Measurements from ENCODE around the gene EEIG2. TPM values are rescaled to one million over a fixed set of nuclear protein-coding genes. Genes with fewer than 3 reads are reported as not detected.
A peak's percentile ranks its signal among the peaks of the same experiment; 100 is the strongest.
"Not testable (repeated sequence)": the region's sequence is repeated elsewhere in the genome, so short reads cannot be mapped to it uniquely, and the experiment has no call there.

EEIG2 gene
- total RNA-seq: 14.3 TPM
- 1 to 10 TPM in 2 of 4 donors, under 1 TPM in 2; 0.43 to 2.0 (median 1.3) TPM for polyA plus RNA-seq

- ATAC-seq (ENCODE audit: low read depth in 2 of 2): peak; percentile 90 to 92
Observed at GRCh38 chr1:108559215-108560186, at the start of gene EEIG2. Gene EEIG2 (plus strand): TSS chr1:108560100. CDS start chr1:108560429, 329 bp downstream.

DNA sequence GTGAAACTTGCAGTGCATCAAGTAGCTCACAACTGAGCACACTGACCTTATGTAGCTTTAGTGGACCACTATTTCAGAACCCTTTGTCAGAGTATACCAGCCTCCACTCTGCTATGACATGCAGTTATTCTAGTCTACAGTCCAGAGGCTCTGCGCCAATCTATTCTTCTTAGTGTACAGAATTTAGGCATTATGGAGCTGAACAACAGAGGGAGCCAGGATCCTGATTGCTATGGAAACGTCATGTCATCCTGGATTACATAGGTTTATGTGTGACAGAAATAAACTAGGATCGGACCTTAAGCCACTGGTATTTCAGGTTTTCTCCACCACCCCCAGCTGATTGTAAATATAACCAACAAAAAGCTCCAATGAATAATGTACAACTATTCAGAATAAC lies 48.1 kb upstream of the EEIG2 start:
- Histone ChIP-seq H3K27ac (ENCODE audit: insufficient read depth, low read length, poor library complexity, severe bottlenecking) (no peak overlapping the region), H3K4me1 (ENCODE audit: control insufficient read depth, insufficient read depth, low read length, poor library complexity, severe bottlenecking) (no peaks in the 10 kb centered on the region), H3K27me3 (ENCODE audit: control insufficient read depth, insufficient read depth, low read length) (peaks cover 15% of the 10 kb centered on the region), H3K4me3 (ENCODE audit: low read depth, low read length) (no peak overlapping the region), H3K9me3 (ENCODE audit: control insufficient read depth in 2 of 2, low read length in 2 of 2) (peaks cover 7 to 11% of the 10 kb centered on the region in 2 experiments), H3K36me3 (ENCODE audit: control insufficient read depth, insufficient read depth, low read length) (no peaks in the 10 kb centered on the region)
- no peaks in the 10 kb centered on the region for H3K4me1 Mint-ChIP-seq
- ATAC-seq (ENCODE audit: low read depth in 2 of 2): no peak
- no peaks in the 10 kb centered on the region for H3K36me3 Mint-ChIP-seq
- no peak for DNase-seq
- H3K27ac Mint-ChIP-seq: no peak overlapping the region
- peaks cover 26% of the 10 kb centered on the region for H3K27me3 Mint-ChIP-seq
- peaks cover 0 to 10% (median 0%) of the 10 kb centered on the region in 7 donors for H3K9me3 Mint-ChIP-seq
- no peak overlapping the region for H3K4me3 Mint-ChIP-seq

More at GRCh38 chr1:108559215-108560186, at the start of gene EEIG2:
- H3K27me3 Mint-ChIP-seq: peaks cover 5% of the 10 kb centered on the region
- peak within 1 kb of the TSS; percentile 94 for H3K4me3 ChIP-seq (ENCODE audit: low read depth, low read length)
- H3K4me1 ChIP-seq (ENCODE audit: control insufficient read depth, insufficient read depth, low read length, poor library complexity, severe bottlenecking): peaks cover 36% of the 10 kb centered on the region
- no peaks in the 10 kb centered on the region for H3K27me3 ChIP-seq (ENCODE audit: control insufficient read depth, insufficient read depth, low read length)
- peak; percentile 83 to 94 (median 89) for DNase-seq
- H3K4me3 Mint-ChIP-seq: peak within 1 kb of the TSS; percentile 93 to 99 (median 96)
- H3K4me1 Mint-ChIP-seq: peaks cover 16 to 44% (median 31%) of the 10 kb centered on the region in 4 donors
- no peaks in the 10 kb centered on the region for H3K9me3 Mint-ChIP-seq
- H3K27ac Mint-ChIP-seq: peak within 1 kb of the TSS; percentile 57 to 91 (median 88)
- H3K36me3 Mint-ChIP-seq: no peaks in the 10 kb centered on the region
- H3K36me3 ChIP-seq (ENCODE audit: control insufficient read depth, insufficient read depth, low read length): no peaks in the 10 kb centered on the region
- H3K9me3 ChIP-seq (ENCODE audit: control insufficient read depth in 2 of 2, low read length in 2 of 2): no peaks in the 10 kb centered on the region
- peak within 1 kb of the TSS; percentile 74 for H3K27ac ChIP-seq (ENCODE audit: insufficient read depth, low read length, poor library complexity, severe bottlenecking)

DNA sequence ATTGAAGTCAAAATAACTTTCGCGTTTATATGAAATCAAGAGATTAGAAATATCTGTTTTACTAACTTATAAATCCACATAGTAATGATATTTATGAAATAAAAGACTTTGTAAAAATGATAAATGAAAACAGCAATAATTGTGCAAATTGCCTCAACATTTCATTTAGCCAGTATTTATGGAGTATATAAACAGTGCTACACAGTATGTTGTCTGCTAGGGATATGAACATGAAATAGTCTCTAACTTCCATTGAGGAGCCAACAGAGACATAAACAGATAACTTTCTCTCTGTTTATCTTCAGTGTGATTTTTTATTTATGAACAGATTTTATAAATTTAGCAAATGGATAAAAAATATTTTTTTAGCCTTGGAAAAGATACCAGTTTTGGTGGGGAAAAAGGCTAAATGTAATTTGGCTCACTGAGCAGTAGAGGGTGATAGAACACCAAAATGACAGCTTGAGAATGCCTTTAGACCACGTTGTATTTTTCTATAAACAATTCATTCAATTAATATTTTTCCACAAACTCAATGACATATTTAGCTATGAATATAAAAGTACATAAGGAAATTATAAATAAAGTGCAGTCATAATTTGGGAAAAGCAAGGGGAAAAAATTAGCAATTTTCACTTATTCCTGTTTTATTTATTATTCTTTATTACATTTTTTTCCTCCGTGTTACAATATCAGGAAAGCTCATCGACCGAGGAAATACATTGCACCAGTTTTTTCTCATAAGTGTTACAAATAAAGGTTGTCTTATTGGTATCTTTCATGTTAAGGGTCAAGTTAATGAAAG lies 47.5 kb upstream of the EEIG2 start:
- Histone ChIP-seq H3K4me3 (ENCODE audit: low read depth, low read length) (no peak overlapping the region), H3K36me3 (ENCODE audit: control insufficient read depth, insufficient read depth, low read length) (no peaks in the 10 kb centered on the region), H3K9me3 (ENCODE audit: control insufficient read depth in 2 of 2, low read length in 2 of 2) (peaks cover 7 to 11% of the 10 kb centered on the region in 2 experiments), H3K4me1 (ENCODE audit: control insufficient read depth, insufficient read depth, low read length, poor library complexity, severe bottlenecking) (no peaks in the 10 kb centered on the region), H3K27me3 (ENCODE audit: control insufficient read depth, insufficient read depth, low read length) (peaks cover 13% of the 10 kb centered on the region), H3K27ac (ENCODE audit: insufficient read depth, low read length, poor library complexity, severe bottlenecking) (no peak overlapping the region)
- ATAC-seq (ENCODE audit: low read depth in 2 of 2) (peak; percentile 55 to 62), DNase-seq (peak in 2 of 3 donors; percentile 51 to 58)
- Mint-ChIP-seq H3K4me1 (no peaks in the 10 kb centered on the region), H3K9me3 (peaks cover 0 to 10% (median 0%) of the 10 kb centered on the region in 7 donors), H3K4me3 (no peak overlapping the region), H3K27ac (no peak overlapping the region), H3K36me3 (no peaks in the 10 kb centered on the region), H3K27me3 (peaks cover 30% of the 10 kb centered on the region)

GRCh38 chr1:108513044-108513415 lies 46.9 kb upstream of the EEIG2 start:
- Mint-ChIP-seq H3K27me3 (peaks cover 26% of the 10 kb centered on the region), H3K9me3 (peaks cover 0 to 10% (median 0%) of the 10 kb centered on the region in 7 donors), H3K4me3 (no peak overlapping the region), H3K27ac (no peak overlapping the region), H3K36me3 (no peaks in the 10 kb centered on the region), H3K4me1 (no peaks in the 10 kb centered on the region)
- ATAC-seq (ENCODE audit: low read depth in 2 of 2): no peak
- Histone ChIP-seq H3K27ac (ENCODE audit: insufficient read depth, low read length, poor library complexity, severe bottlenecking) (no peak overlapping the region), H3K4me3 (ENCODE audit: low read depth, low read length) (no peak overlapping the region), H3K9me3 (ENCODE audit: control insufficient read depth in 2 of 2, low read length in 2 of 2) (peaks cover 7 to 11% of the 10 kb centered on the region in 2 experiments), H3K36me3 (ENCODE audit: control insufficient read depth, insufficient read depth, low read length) (no peaks in the 10 kb centered on the region), H3K27me3 (ENCODE audit: control insufficient read depth, insufficient read depth, low read length) (peaks cover 9% of the 10 kb centered on the region), H3K4me1 (ENCODE audit: control insufficient read depth, insufficient read depth, low read length, poor library complexity, severe bottlenecking) (no peaks in the 10 kb centered on the region)
- DNase-seq: no peak

GRCh38 chr1:108513914-108514313 lies 46.0 kb upstream of the EEIG2 start:
- H3K27me3 ChIP-seq (ENCODE audit: control insufficient read depth, insufficient read depth, low read length); ATAC-seq (ENCODE audit: low read depth in 2 of 2); H3K36me3 ChIP-seq (ENCODE audit: control insufficient read depth, insufficient read depth, low read length); H3K27ac ChIP-seq (ENCODE audit: insufficient read depth, low read length, poor library complexity, severe bottlenecking); H3K27ac Mint-ChIP-seq; H3K4me1 ChIP-seq (ENCODE audit: control insufficient read depth, insufficient read depth, low read length, poor library complexity, severe bottlenecking); DNase-seq; H3K36me3 Mint-ChIP-seq; H3K4me1 Mint-ChIP-seq; H3K4me3 ChIP-seq (ENCODE audit: low read depth, low read length); H3K4me3 Mint-ChIP-seq: not testable (repeated sequence)
- peaks cover 7 to 11% of the 10 kb centered on the region in 2 experiments for H3K9me3 ChIP-seq (ENCODE audit: control insufficient read depth in 2 of 2, low read length in 2 of 2)
- Mint-ChIP-seq H3K9me3 (peaks cover 0 to 10% (median 0%) of the 10 kb centered on the region in 7 donors), H3K27me3 (peaks cover 31% of the 10 kb centered on the region)

DNA sequence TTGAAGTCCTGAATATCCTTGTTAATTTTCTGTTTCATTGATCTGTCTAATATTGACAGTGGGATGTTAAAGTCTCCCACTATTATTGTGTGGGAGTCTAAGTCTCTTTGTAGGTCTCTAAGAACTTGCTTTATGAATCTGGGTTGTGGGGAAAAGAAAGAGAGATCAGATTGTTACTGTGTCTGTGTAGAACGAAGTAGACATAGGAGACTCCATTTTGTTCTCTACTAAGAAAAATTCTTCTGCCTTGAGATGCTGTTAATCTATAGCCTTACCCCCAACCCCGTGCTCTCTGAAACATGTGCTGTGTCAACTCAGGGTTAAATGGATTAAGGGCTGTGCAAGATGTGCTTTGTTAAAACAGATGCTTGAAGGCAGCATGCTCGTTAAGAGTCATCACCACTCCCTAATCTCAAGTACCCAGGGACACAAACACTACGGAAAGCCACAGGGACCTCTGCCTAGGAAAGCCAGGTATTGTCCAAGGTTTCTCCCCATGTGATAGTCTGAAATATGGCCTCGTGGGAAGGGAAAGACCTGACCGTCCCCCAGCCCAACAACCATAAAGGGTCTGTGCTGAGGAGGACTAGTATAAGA lies 42.5 kb upstream of the EEIG2 start:
- H3K27ac Mint-ChIP-seq; H3K4me1 ChIP-seq (ENCODE audit: control insufficient read depth, insufficient read depth, low read length, poor library complexity, severe bottlenecking); H3K36me3 ChIP-seq (ENCODE audit: control insufficient read depth, insufficient read depth, low read length); H3K4me3 ChIP-seq (ENCODE audit: low read depth, low read length); H3K27me3 ChIP-seq (ENCODE audit: control insufficient read depth, insufficient read depth, low read length); ATAC-seq (ENCODE audit: low read depth in 2 of 2); H3K27ac ChIP-seq (ENCODE audit: insufficient read depth, low read length, poor library complexity, severe bottlenecking); H3K36me3 Mint-ChIP-seq; H3K9me3 ChIP-seq (ENCODE audit: control insufficient read depth in 2 of 2, low read length in 2 of 2); DNase-seq; H3K9me3 Mint-ChIP-seq; H3K4me1 Mint-ChIP-seq; H3K4me3 Mint-ChIP-seq: not testable (repeated sequence)
- peaks cover 20% of the 10 kb centered on the region for H3K27me3 Mint-ChIP-seq

DNA sequence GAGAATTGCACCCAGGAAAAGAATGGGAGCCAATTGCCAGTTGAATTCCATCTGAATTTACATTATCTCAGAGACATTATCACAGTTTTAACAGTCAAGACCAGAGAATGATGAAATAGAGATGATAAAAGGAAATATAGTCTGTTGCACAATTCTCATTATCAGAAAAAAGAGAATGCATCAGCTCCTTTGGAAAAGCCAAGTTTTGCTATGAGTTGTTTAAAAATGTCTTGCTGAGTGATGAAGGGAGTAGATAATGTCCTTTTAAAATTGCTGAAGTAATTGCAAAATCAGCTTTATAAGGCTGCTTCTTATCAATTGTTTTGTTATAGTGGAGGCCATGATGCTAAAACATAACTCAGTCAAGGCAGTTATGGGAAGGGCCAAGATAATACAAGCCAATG lies 37.9 kb upstream of the EEIG2 start:
- DNase-seq: no peak
- Histone ChIP-seq H3K27ac (ENCODE audit: insufficient read depth, low read length, poor library complexity, severe bottlenecking) (no peak overlapping the region), H3K27me3 (ENCODE audit: control insufficient read depth, insufficient read depth, low read length) (peaks cover 8% of the 10 kb centered on the region), H3K4me3 (ENCODE audit: low read depth, low read length) (no peak overlapping the region), H3K9me3 (ENCODE audit: control insufficient read depth in 2 of 2, low read length in 2 of 2) (no peaks in the 10 kb centered on the region), H3K36me3 (ENCODE audit: control insufficient read depth, insufficient read depth, low read length) (no peaks in the 10 kb centered on the region), H3K4me1 (ENCODE audit: control insufficient read depth, insufficient read depth, low read length, poor library complexity, severe bottlenecking) (no peaks in the 10 kb centered on the region)
- Mint-ChIP-seq H3K4me1 (no peaks in the 10 kb centered on the region), H3K9me3 (peaks cover 0 to 5% (median 2%) of the 10 kb centered on the region in 7 donors), H3K4me3 (no peak overlapping the region), H3K27ac (no peak overlapping the region), H3K36me3 (no peaks in the 10 kb centered on the region), H3K27me3 (peaks cover 37% of the 10 kb centered on the region)
- no peak for ATAC-seq (ENCODE audit: low read depth in 2 of 2)
